DOHH2 (cell line): ENCODE measurements around the gene AMER3.

Experiments
- H3F3A ChIP-seq: fragments of 200-600 bp; sonication (generic), shearing (Covaris generic); 2 replicates; pipeline ENCODE4 v1.6.0; 2016; ENCODE audit warnings: antibody characterized with exemption, mild to moderate bottlenecking; ENCODE audit not compliant: control insufficient read depth, insufficient read depth
- H3K27ac ChIP-seq: fragments of 200-600 bp; sonication (generic); 2 replicates; pipeline ENCODE4 v1.5.1; 2014; ENCODE audit warnings: low read depth, mild to moderate bottlenecking, low read length, moderate library complexity
- H3K27me3 ChIP-seq: fragments of 200-600 bp; sonication (generic); 2 replicates; pipeline ENCODE4 v1.6.1; 2014; ENCODE audit warnings: mild to moderate bottlenecking, low read length, mixed read lengths; ENCODE audit not compliant: control insufficient read depth
- H3K36me3 ChIP-seq: fragments of 200-600 bp; sonication (generic); 2 replicates; pipeline ENCODE4 v1.6.1; 2014; ENCODE audit warnings: mild to moderate bottlenecking, low read length, moderate library complexity, mixed read lengths; ENCODE audit not compliant: control insufficient read depth
- H3K4me1 ChIP-seq: fragments of 200-600 bp; sonication (generic); 2 replicates; pipeline ENCODE4 v1.6.1; 2014; ENCODE audit warnings: mild to moderate bottlenecking, low read length, mixed read lengths; ENCODE audit not compliant: control insufficient read depth
- H3K4me2 ChIP-seq: fragments of 200-600 bp; sonication (generic); 2 replicates; pipeline ENCODE4 v1.6.0; 2014; ENCODE audit warnings: mild to moderate bottlenecking, low read length, moderate library complexity
- H3K4me3 ChIP-seq: fragments of 200-600 bp; sonication (generic); 2 replicates; pipeline ENCODE4 v1.5.1; 2014; ENCODE audit warnings: mild to moderate bottlenecking, low read length, mixed read lengths
- H3K79me2 ChIP-seq: fragments of 200-600 bp; sonication (generic); 2 replicates; pipeline ENCODE4 v1.6.1; 2014; ENCODE audit warnings: mild to moderate bottlenecking, low read length, mixed read lengths; ENCODE audit not compliant: control insufficient read depth
- H3K9me2 ChIP-seq: fragments of 200-600 bp; sonication (generic); replicated peaks from 2 replicates; pipeline ENCODE4 v1.6.1; 2014; ENCODE audit warnings: mild to moderate bottlenecking, low read length, mixed read lengths; ENCODE audit not compliant: control insufficient read depth
- H3K9me3 ChIP-seq: fragments of 200-600 bp; sonication (generic); 2 replicates; pipeline ENCODE4 v1.6.1; 2014; ENCODE audit warnings: antibody characterized with exemption, low read length, mixed read lengths; ENCODE audit not compliant: control insufficient read depth, insufficient read depth
- H4K20me1 ChIP-seq: fragments of 200-600 bp; sonication (generic); 2 replicates; pipeline ENCODE4 v1.6.0; 2014; ENCODE audit warnings: low read depth, mild to moderate bottlenecking, antibody characterized with exemption, low read length, moderate library complexity; ENCODE audit not compliant: control insufficient read depth, insufficient read depth
- CTCF ChIP-seq: fragments of 200-600 bp; sonication (generic); IDR thresholded peaks from one replicate; pipeline ENCODE4 v1.5.1; 2014; ENCODE audit warnings: antibody characterized with exemption, mild to moderate bottlenecking, low read depth, low read length; ENCODE audit not compliant: poor library complexity, severe bottlenecking
- EZH2phosphoT487 ChIP-seq: fragments of 200-600 bp; sonication (generic); IDR thresholded peaks from 2 replicates; pipeline ENCODE4 v1.6.1; 2017; ENCODE audit warnings: borderline replicate concordance, mild to moderate bottlenecking, antibody characterized with exemption, low read length, moderate library complexity, mixed read lengths

AMER3 gene

DNA sequence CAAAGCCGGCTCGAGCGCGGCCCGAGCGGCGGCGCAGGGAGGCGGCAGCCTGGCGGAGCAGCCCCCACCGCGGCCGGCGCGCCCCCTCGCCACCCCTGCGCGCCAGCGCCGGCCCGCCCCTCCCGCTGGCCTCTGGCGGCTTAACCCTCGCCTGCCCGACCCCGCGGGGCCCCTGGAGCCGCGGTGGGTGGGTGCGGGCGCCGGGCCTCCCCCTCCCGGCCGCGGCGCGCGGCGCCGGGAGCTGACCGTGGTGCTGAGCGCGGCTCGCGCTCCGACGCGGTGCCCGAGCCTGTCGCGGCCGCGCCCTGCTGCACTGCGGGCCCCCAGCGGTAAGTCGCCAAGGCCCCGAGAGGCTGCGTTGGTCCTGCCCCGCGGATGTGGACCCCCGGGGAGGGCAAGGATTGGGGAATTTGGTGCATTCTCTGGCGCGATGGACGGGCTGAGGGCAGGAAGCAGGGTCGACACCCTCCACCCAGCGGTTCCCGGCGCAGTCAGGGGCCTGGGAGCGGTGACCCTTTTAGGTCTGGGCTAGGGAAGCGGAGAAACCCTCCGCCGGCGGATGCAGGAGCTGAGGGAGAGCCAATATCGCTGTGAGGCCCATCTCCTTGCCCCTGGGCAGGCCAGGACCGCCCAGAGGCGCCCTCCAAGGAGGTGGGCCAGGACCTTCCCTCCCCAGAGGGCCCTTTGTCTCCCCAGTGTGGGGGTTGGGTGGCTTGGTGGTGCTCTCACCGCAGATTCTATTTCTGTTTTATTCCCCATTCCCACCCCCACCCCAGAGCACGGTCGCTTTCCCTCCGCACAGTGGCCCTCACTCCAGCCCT, 923 bp downstream of the AMER3 start:
- no peaks in the 10 kb centered on the region for H3K36me3 ChIP-seq
- H3K9me3 ChIP-seq, result no peaks in the 10 kb centered on the region
- no peaks in the 10 kb centered on the region for H3F3A ChIP-seq
- H3K4me2 ChIP-seq, result no peak overlapping the region
- H3K27ac ChIP-seq, result no peak overlapping the region
- H3K4me3 ChIP-seq, result no peak overlapping the region
- no peaks in the 10 kb centered on the region for H3K4me1 ChIP-seq
- H3K9me2 ChIP-seq, result no peaks in the 10 kb centered on the region
- no peaks in the 10 kb centered on the region for H3K27me3 ChIP-seq
- no peak for TF ChIP-seq CTCF
- H3K79me2 ChIP-seq, result no peaks in the 10 kb centered on the region
- H4K20me1 ChIP-seq, result no peaks in the 10 kb centered on the region

GRCh38 chr2:130756874-130757668, 1.7 kb downstream of the AMER3 start:
- Histone ChIP-seq H3K9me3 (no peaks in the 10 kb centered on the region), H3K79me2 (no peaks in the 10 kb centered on the region), H3K4me2 (no peak overlapping the region), H3K27ac (no peak overlapping the region), H3K4me3 (no peak overlapping the region), H4K20me1 (no peaks in the 10 kb centered on the region), H3K9me2 (no peaks in the 10 kb centered on the region), H3K4me1 (no peaks in the 10 kb centered on the region), H3K27me3 (no peaks in the 10 kb centered on the region), H3F3A (no peaks in the 10 kb centered on the region), H3K36me3 (no peaks in the 10 kb centered on the region)
- TF ChIP-seq EZH2phosphoT487 (no peak), CTCF (no peak)

DNA sequence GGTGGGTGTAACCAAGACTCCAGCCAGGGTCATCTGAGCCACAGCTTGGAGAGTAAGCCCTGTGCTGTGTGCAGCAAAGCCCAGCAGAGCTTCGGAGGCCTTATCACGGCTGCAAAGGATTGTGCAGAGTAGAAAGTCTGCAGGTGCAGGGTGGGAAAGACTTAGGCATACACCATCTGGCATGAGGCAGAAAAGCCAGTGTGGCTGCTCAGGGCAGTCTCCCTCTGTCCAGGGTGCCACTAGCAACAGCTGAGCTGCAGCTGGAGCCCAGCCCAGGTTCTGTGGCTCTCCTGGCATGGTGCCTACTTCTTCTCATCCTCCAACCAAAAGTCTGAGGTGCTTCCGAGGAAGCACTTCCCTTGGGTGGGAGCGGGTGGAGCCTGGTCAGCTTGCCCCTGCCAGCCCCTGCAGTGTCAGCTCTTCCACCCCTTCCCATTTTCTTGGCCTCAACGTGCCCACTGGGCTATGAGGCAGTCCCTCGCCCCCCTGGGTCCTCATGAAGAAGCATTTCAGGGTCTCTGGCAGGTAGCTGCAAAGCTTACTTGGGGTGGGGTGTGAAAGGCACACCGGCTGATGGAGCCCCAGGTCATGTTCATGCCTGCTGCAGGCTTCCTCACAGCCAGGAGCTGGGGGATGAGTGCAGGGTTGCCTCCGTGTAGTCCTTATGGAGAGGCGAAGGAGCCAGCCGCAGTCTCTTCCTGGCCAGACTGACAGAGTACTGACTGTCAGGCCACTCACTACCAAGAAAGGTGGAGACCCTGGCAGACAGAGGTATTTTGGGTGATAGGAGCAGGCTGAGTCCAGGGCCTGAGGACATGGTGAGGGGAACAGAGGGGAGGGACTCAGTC, 4.8 kb downstream of the AMER3 start:
- no peaks in the 10 kb centered on the region for H3K4me1 ChIP-seq
- no peaks in the 10 kb centered on the region for H3K27me3 ChIP-seq
- no peak overlapping the region for H3K4me3 ChIP-seq
- no peaks in the 10 kb centered on the region for H3K9me2 ChIP-seq
- TF ChIP-seq CTCF (no peak), EZH2phosphoT487 (no peak)
- no peaks in the 10 kb centered on the region for H3K79me2 ChIP-seq
- no peaks in the 10 kb centered on the region for H3K9me3 ChIP-seq
- H3K27ac ChIP-seq, result no peak overlapping the region
- H3F3A ChIP-seq, result no peaks in the 10 kb centered on the region
- H4K20me1 ChIP-seq, result no peaks in the 10 kb centered on the region
- H3K36me3 ChIP-seq, result no peaks in the 10 kb centered on the region
- H3K4me2 ChIP-seq, result no peak overlapping the region
